B cell (primary cell): ENCODE data around the gene PGGHG.

Experiments
- EZH2 ChIP-seq: IDR thresholded peaks from 2 replicates; pipeline ENCODE4 v1.6.1; 2012; ENCODE audit warnings: borderline replicate concordance, low read depth, mild to moderate bottlenecking, moderate library complexity, low read length; ENCODE audit not compliant: insufficient read depth, poor library complexity, severe bottlenecking
- TF ChIP-seq, protein P1 (sequence below): fragments of 200-600 bp; IDR thresholded peaks from one replicate; pipeline ENCODE4 v1.8.0; 2022; ENCODE audit warnings: antibody characterized with exemption, mild to moderate bottlenecking

DNA sequence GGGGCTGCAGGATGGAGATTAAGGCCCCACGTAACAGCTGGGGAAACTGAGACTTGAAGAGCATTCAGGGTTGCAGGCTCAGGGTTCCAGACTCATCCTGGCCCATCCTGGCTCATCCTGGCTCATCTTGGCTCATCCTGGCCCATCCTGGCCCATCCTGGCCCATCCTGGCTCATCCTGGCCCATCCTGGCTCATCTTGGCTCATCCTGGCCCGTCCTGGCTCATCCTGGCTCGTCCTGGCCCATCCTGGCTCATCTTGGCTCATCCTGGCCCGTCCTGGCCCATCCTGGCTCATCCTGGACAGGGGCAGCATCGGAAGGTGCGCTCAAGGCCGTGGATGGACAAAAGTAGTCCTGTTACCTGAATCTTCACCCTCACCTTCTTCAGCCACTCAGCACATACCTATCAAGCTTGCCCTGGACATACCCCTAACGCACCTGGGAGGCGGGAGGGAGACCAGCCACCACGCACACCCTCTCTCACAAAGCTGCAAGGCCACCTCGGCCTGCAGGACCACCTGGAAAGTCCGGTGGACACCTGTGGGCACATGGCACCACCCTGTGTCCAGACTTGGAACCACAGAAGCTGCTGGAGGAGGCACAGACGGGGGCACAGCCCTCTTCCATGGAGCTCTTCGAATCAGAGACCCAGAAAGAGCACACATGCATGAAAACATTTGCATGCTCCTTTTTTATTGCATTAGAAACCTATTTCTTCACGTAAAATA is 31.0 kb upstream of the PGGHG start:
- TF ChIP-seq, protein P1, sequence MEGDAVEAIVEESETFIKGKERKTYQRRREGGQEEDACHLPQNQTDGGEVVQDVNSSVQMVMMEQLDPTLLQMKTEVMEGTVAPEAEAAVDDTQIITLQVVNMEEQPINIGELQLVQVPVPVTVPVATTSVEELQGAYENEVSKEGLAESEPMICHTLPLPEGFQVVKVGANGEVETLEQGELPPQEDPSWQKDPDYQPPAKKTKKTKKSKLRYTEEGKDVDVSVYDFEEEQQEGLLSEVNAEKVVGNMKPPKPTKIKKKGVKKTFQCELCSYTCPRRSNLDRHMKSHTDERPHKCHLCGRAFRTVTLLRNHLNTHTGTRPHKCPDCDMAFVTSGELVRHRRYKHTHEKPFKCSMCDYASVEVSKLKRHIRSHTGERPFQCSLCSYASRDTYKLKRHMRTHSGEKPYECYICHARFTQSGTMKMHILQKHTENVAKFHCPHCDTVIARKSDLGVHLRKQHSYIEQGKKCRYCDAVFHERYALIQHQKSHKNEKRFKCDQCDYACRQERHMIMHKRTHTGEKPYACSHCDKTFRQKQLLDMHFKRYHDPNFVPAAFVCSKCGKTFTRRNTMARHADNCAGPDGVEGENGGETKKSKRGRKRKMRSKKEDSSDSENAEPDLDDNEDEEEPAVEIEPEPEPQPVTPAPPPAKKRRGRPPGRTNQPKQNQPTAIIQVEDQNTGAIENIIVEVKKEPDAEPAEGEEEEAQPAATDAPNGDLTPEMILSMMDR = no peak
- TF ChIP-seq EZH2 = no peak
